Fibroblast of gingiva (primary cell): ENCODE measurements around the gene RAD52.

Experiments used
- DNase-seq: peaks from one replicate; pipeline ENCODE4 v3.0.0-alpha.2; 2011; ENCODE audit warnings: low read depth

The RAD52 gene

DNA sequence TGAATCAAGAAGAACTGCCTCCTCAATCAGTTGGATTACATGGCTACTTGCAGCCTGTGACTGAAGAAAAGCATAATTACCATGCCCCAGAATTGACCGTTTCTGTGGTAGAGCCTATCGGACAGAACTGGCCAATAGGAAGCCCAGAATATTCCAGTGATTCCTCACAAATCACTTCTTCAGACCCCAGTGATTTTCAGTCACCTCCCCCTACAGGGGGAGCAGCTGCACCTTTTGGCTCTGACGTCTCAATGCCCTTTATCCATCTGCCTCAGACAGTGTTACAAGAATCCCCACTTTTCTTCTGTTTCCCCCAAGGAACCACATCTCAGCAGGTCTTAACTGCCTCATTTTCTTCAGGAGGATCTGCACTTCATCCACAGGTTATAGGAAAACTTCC is 80.8 kb downstream of the RAD52 start:
- DNase-seq = no peak

DNA sequence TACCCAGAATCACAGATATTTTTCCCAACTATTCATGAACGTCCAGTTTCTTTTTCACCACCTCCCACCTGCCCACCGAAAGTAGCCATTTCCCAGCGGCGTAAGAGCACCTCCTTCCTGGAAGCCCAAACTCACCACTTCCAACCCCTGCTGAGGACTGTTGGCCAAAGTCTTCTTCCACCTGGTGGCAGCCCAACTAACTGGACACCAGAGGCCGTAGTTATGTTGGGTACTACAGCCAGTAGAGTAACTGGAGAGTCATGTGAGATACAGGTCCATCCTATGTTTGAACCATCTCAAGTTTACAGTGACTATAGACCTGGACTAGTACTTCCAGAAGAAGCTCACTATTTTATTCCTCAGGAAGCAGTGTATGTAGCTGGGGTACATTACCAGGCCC is 81.6 kb downstream of the RAD52 start:
- DNase-seq = no peak

DNA sequence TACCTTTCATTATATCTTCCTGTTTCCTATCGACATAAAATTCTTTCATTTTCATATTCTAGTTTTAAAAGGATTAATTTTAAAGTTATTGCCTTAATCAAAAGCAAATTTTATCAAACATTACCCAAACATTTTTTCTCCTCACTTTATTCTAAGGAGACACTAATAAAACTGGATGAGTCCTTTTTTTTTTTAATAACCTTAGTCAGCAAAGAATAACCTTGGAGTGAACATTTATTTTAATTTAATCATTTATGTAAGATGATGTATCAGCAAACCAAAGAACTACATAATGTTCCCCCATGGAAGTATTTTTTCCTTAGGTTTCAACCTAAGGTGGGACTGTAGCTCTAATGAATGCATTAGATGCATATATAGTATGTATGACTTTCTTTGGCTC is 83.9 kb downstream of the RAD52 start:
- DNase-seq = no peak

DNA sequence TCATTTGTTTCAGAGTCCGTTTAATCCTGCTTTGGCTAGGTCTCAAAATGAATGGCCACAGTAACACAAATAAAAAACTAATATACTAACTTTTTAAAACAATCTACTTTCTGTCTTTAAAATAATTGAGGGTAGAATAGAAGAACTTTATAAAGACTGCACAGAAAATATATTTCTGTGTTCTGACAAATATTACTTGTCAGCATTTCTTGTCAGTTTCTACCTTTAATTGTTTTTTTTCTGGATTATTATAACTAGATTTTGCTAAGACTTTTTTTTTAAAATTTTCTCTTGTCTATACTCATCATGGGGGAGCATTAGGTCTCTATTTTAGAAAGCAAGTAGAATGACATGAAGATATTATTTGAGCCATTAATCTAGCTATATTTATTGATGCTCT is 86.2 kb downstream of the RAD52 start:
- no peak for DNase-seq

DNA sequence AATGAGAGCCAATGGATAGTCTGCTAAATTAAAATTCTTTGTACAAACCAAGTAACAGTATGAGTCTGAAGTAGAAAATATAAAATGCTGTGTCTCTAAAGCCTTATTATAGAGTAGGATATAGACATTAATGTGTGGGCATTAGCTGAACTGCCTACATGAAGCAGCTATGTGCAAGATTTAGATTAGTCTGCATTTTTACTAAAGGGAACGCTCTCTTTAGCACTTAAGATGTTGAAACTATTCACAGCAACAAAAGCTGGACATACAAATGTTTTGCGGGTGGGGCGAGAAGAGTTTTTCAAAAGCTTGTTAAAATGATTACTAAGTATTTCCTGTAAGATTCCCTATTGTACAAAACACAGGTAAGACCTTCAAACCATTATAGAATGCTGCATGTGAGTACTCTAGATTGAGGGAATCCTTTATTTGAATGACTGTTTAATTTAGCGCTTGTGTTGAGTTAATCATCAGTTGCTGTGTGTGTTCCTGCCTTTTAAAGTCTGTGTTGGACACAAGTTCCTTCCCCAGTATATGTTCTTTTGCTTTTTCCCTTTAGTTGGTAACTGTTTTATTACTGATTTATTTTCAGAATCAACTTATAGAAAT is 87.1 kb downstream of the RAD52 start:
- DNase-seq = no peak
